CD4-positive, alpha-beta memory T cell (primary cell): Measurements from ENCODE around the gene RFX3. TPM values are rescaled to one million over a fixed set of nuclear protein-coding genes. Genes with fewer than 3 reads are reported as not detected.

Source experiments
- CTCF ChIA-PET: fragments of 350-600 bp; sonication (Branson Sonifier 250); formaldehyde crosslinking; loops from one replicate; lab custom pipeline; 2021; ENCODE audit warnings: inconsistent platforms; ENCODE audit not compliant: partially characterized antibody; lab: Charles Lee
- POLR2A ChIA-PET: fragments of 350-600 bp; sonication (Branson Sonifier 250); formaldehyde crosslinking; loops from one replicate; lab custom pipeline; 2021; ENCODE audit not compliant: partially characterized antibody; lab: Charles Lee
- DNase-seq, 5 donors: peaks; one replicate each; pipeline versions ENCODE4 v3.0.0 to v3.0.0-alpha.2; 2020 to 2022; ENCODE audit warnings: mixed read lengths in 1 of 5
- H3K27ac ChIP-seq: one replicate; pipeline ENCODE4 v1.7.0; 2013; ENCODE audit warnings: low read depth, low read length
- H3K27me3 ChIP-seq: 2 replicates; pipeline ENCODE4 v1.7.0; 2013; ENCODE audit warnings: mild to moderate bottlenecking, low read length, moderate library complexity; ENCODE audit not compliant: insufficient read depth
- H3K36me3 ChIP-seq: 2 replicates; pipeline ENCODE4 v1.7.0; 2013; ENCODE audit warnings: mild to moderate bottlenecking, low read length, moderate library complexity; ENCODE audit not compliant: insufficient read depth
- H3K4me1 ChIP-seq: 2 replicates; pipeline ENCODE4 v1.7.0; 2013; ENCODE audit warnings: mild to moderate bottlenecking, low read length, moderate library complexity; ENCODE audit not compliant: insufficient read depth
- H3K4me3 ChIP-seq, 2 donors: one replicate each; pipeline ENCODE4 v1.7.0; 2013; ENCODE audit warnings: low read length in 2 of 2, mild to moderate bottlenecking in 1 of 2
- H3K9me3 ChIP-seq, 2 donors: one replicate each; pipeline ENCODE4 v1.7.0; 2013; ENCODE audit warnings: low read length in 2 of 2, control low read depth in 1 of 2; ENCODE audit not compliant: control insufficient read depth in 1 of 2
- H3K27ac Mint-ChIP-seq, 7 donors: one replicate each; pipeline ENCODE4 v1.8.0; 2020 to 2021; ENCODE audit warnings: mixed read lengths in 7 of 7, mild to moderate bottlenecking in 6 of 7, inconsistent platforms in 3 of 7, moderate library complexity in 3 of 7
- H3K27me3 Mint-ChIP-seq, 2 donors: one replicate each; pipeline ENCODE4 v1.8.0; 2020 to 2021; ENCODE audit warnings: mixed read lengths in 2 of 2
- H3K36me3 Mint-ChIP-seq, 2 donors: one replicate each; pipeline ENCODE4 v1.8.0; 2020 to 2021; ENCODE audit warnings: mixed read lengths in 2 of 2, inconsistent platforms in 1 of 2, mild to moderate bottlenecking in 1 of 2
- H3K4me1 Mint-ChIP-seq, 4 donors: one replicate each; pipeline ENCODE4 v1.8.0; 2020 to 2021; ENCODE audit warnings: mixed read lengths in 4 of 4, mild to moderate bottlenecking in 1 of 4
- H3K4me3 Mint-ChIP-seq, 8 donors: one replicate each; pipeline ENCODE4 v1.8.0; 2020 to 2021; ENCODE audit warnings: mixed read lengths in 8 of 8, mild to moderate bottlenecking in 7 of 8, moderate library complexity in 6 of 8, inconsistent platforms in 3 of 8
- H3K9me3 Mint-ChIP-seq, 8 donors: one replicate each; pipeline ENCODE4 v1.8.0; 2020 to 2021; ENCODE audit warnings: mixed read lengths in 8 of 8, mild to moderate bottlenecking in 5 of 8, inconsistent platforms in 3 of 8, moderate library complexity in 1 of 8
- intact Hi-C: fragments of 100-400 bp; cut with micrococcal nuclease; formaldehyde crosslinking; loops from one replicate; pipeline ENCODE4 v1.15.1; 2023
- polyA plus RNA-seq, 2 donors: library from polyadenylated mRNA; unstranded; fragments of 300-500 nt; fragmentation: Illumina TruSeq; gene quantifications; one replicate each; pipeline ENCODE4 v1.2.3, GENCODE V29; 2021
- total RNA-seq, 2 experiments: library from RNA; stranded (reverse); gene quantifications; one replicate each; pipeline ENCODE4 v1.2.3, GENCODE V29; 2021

RFX3 gene
- total and polyA plus RNA-seq, 4 experiments from 2014 or later, result 3.0 to 30.8 (median 16.5) TPM

DNA sequence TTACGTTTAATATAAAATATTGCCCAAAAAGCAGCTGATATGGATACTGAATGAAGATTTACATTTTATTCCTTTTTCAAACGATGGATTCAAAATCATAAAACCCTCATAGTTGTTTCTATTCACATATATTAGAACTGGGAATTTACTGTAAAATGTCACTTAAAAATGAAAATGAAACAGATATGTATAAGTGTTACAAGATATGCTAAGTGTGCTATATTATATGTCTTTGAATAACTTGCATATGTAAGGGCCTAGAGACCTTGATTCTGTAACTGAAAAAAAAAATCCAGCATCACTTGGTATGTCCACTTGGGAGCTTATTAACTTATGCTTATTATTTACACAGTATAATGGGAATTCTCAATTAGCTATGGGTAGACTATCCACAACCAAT lies 43.2 kb downstream of the RFX3 start:
- H3K36me3 Mint-ChIP-seq, result peaks cover 9 to 16% of the 10 kb centered on the region in 2 donors
- Histone ChIP-seq H3K27ac (no peak overlapping the region), H3K4me1 (peaks cover 28% of the 10 kb centered on the region), H3K27me3 (no peaks in the 10 kb centered on the region), H3K9me3 (no peaks in the 10 kb centered on the region), H3K4me3 (no peak overlapping the region), H3K36me3 (no peaks in the 10 kb centered on the region)
- intact Hi-C loops, result no loop called here
- ChIA-PET POLR2A (interaction anchor here (8.8 kb wide), 1 partner anchor 43 kb away, joined by 249 read pairs; the partner anchor contains the start of gene RFX3), CTCF (interaction anchor here (1.0 kb wide), 1 partner anchor 15 kb away, joined by 3 read pairs; no protein-coding TSS in a partner anchor)
- H3K27ac Mint-ChIP-seq, result no peak overlapping the region
- peaks cover 29 to 40% (median 30%) of the 10 kb centered on the region in 4 donors for H3K4me1 Mint-ChIP-seq
- DNase-seq, result no peak
- no peak overlapping the region for H3K4me3 Mint-ChIP-seq
- H3K27me3 Mint-ChIP-seq, result no peaks in the 10 kb centered on the region
- peaks cover 0 to 3% (median 0%) of the 10 kb centered on the region in 8 donors for H3K9me3 Mint-ChIP-seq

DNA sequence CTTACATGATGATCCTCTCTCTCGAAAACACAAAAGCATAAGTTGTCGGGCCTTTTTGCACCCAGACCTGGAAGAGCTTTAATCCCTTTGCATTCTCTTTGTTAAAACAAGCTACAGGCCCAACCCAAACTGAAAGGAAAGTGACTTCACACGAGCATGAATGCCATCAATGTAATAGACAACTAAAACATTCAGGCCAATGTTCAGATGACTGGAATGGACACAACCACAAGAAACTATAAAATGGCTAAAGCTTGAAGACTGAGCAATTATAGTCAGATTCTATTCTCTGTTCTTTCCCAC lies 45.5 kb downstream of the RFX3 start:
- no peak overlapping the region for H3K27ac ChIP-seq
- intact Hi-C loops, result no loop called here
- H3K4me1 Mint-ChIP-seq, result peaks cover 39 to 63% (median 43%) of the 10 kb centered on the region in 4 donors
- H3K4me3 Mint-ChIP-seq, result no peak overlapping the region
- H3K27me3 Mint-ChIP-seq, result no peaks in the 10 kb centered on the region
- peaks cover 13 to 15% of the 10 kb centered on the region in 2 donors for H3K36me3 Mint-ChIP-seq
- H3K36me3 ChIP-seq, result no peaks in the 10 kb centered on the region
- DNase-seq, result no peak
- peaks cover 37% of the 10 kb centered on the region for H3K4me1 ChIP-seq
- ChIA-PET POLR2A (interaction anchor here (8.8 kb wide), 1 partner anchor 45 kb away, joined by 249 read pairs; the partner anchor contains the start of gene RFX3), CTCF (interaction anchor here (1.0 to 6.0 kb wide), 4 partner anchors 12 to 47 kb away, joined by 3 to 26 read pairs (median 6); no protein-coding TSS in a partner anchor)
- peak overlapping the region in 6 of 7 donors; percentile 63 to 96 (median 84) for H3K27ac Mint-ChIP-seq
- H3K27me3 ChIP-seq, result no peaks in the 10 kb centered on the region
- H3K9me3 Mint-ChIP-seq, result peaks cover 0 to 3% (median 0%) of the 10 kb centered on the region in 8 donors
- H3K4me3 ChIP-seq, result no peak overlapping the region
- no peaks in the 10 kb centered on the region for H3K9me3 ChIP-seq

DNA sequence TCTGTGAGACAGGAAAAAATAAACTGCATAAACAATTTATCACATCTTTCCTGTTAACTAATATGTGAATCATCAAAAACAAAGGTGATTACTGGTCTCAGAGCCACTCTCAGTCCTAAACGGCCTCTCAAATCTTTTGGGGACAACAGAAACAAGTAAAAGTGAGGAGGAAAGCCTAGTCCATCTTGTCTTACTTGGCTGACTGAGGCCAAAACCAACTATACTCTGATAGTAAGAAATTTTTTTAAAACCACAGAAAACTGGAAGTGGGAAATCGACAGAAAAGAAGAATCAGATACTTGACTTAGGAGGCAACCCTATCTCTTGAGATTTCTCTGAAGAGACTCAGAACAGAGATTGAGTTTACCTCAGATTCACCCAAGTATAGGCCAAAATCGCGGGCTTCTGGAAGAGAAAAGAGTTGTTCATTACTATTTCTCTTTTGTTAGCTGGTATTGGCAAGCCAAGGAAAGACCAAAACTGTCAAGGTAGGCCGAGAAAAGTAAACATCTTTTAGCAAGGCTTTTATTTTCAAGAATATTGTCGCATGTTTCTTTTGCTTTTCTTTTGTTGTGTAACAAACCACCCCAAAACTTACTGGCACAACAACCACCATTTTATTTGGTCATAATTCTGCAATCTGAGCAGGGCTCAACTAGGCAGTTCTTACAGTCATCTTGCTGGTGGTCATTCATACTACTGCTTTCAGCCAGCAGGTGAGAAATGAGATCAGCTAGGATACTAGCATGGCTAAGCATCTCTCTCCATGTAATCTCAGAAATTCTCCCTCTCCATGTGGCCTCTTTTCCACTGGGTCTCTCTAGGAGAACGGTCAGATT lies 46.1 kb downstream of the RFX3 start:
- Histone ChIP-seq H3K27ac (peak overlapping the region; percentile 26), H3K4me3 (no peak overlapping the region), H3K27me3 (no peaks in the 10 kb centered on the region), H3K9me3 (no peaks in the 10 kb centered on the region), H3K36me3 (no peaks in the 10 kb centered on the region), H3K4me1 (peaks cover 37% of the 10 kb centered on the region)
- Mint-ChIP-seq H3K9me3 (peaks cover 0 to 3% (median 0%) of the 10 kb centered on the region in 8 donors), H3K27ac (peak overlapping the region; percentile 63 to 96 (median 84)), H3K4me1 (peaks cover 40 to 68% (median 47%) of the 10 kb centered on the region in 4 donors), H3K36me3 (peaks cover 12 to 15% of the 10 kb centered on the region in 2 donors), H3K27me3 (no peaks in the 10 kb centered on the region), H3K4me3 (peak overlapping the region in 2 of 8 donors; percentile 9 to 26)
- ChIA-PET POLR2A (interaction anchor here (0.9 to 8.8 kb wide), 2 partner anchors 29 to 46 kb away, joined by 3 to 249 read pairs; partner anchors contain the start of gene RFX3), CTCF (interaction anchor here (1.0 to 6.0 kb wide), 5 partner anchors 12 to 48 kb away, joined by 3 to 26 read pairs (median 10); no protein-coding TSS in a partner anchor)
- no peak for DNase-seq
- intact Hi-C loops, result no loop called here

DNA sequence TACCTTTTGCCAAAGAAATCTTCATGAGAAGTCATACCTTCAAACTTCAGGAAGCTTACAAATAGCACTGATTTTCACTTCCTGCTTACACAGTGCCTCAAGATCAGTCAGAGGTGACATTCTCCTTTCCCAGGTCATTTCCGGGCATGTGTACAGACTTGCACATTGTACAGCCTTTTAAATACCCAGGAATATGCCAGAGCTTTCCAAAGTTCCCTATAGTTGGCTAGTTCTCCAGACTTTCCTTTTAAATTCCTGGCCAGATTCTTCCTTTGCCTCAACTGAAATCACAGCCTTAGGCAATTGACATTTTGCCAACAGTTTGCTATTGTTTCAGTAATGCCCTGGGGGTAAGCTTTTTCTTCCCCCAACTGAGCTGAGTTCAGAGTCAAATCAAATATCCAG lies 47.2 kb downstream of the RFX3 start:
- Histone ChIP-seq H3K27me3 (no peaks in the 10 kb centered on the region), H3K9me3 (no peaks in the 10 kb centered on the region), H3K4me3 (no peak overlapping the region), H3K27ac (peak overlapping the region; percentile 58), H3K36me3 (no peaks in the 10 kb centered on the region), H3K4me1 (peaks cover 37% of the 10 kb centered on the region)
- POLR2A ChIA-PET, result interaction anchor here (0.7 to 8.8 kb wide), 7 partner anchors 10 to 1314 kb away, joined by 3 to 249 read pairs (median 4); partner anchors contain the start of genes RCL1 and RFX3
- CTCF ChIA-PET, result interaction anchor here (1.2 to 6.0 kb wide), 3 partner anchors 11 to 49 kb away, joined by 3 to 26 read pairs (median 26); no protein-coding TSS in a partner anchor
- Mint-ChIP-seq H3K36me3 (peaks cover 5 to 9% of the 10 kb centered on the region in 2 donors), H3K27ac (peak overlapping the region; percentile 94 to 100 (median 97)), H3K4me3 (peak overlapping the region; percentile 76 to 98 (median 90)), H3K4me1 (peaks cover 40 to 77% (median 48%) of the 10 kb centered on the region in 4 donors), H3K27me3 (no peaks in the 10 kb centered on the region), H3K9me3 (peaks cover 0 to 3% (median 0%) of the 10 kb centered on the region in 8 donors)
- DNase-seq, result peak; percentile 17 to 58 (median 30)
- intact Hi-C loops, result loop anchor here (1.0 kb wide), 1 partner anchor 46 kb away; no protein-coding TSS in a partner anchor

DNA sequence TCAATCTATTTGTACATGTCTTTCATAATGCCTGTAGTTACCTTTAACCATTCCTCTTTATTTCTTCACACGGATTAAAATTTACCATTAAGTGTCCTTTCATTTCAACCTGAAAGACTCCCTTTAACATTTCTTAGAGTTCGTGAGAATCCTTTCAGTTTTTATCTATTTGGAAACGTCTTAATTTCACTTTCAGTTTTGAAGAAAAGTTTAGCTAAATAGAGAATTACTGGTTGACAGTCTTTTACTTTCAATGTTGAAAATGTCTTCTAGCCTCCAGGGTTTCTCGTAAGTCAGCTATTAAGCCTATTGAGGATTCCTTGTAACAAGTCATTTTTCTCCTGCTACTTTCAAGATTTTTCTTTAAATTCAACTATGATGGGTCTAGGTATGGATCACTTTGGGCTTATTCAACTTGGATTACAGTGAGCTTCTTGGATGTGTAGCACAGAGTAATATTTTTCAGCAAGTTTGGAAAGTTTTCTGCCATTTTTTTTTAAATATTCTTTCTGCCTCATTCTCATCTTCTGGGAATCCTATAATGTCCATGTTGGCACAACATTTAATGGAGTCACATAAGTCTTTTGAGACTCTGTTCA lies 48.5 kb downstream of the RFX3 start:
- H3K9me3 ChIP-seq, result no peaks in the 10 kb centered on the region
- ChIA-PET POLR2A (interaction anchor here (0.6 to 8.8 kb wide), 7 partner anchors 11 to 1315 kb away, joined by 3 to 249 read pairs (median 3); partner anchors contain the start of genes RCL1 and RFX3), CTCF (interaction anchor here (4.0 to 6.0 kb wide), 2 partner anchors 10 to 50 kb away, joined by 26 read pairs; no protein-coding TSS in a partner anchor)
- Mint-ChIP-seq H3K27ac (peak overlapping the region; percentile 94 to 100 (median 97)), H3K27me3 (no peaks in the 10 kb centered on the region), H3K4me3 (peak overlapping the region; percentile 81 to 98 (median 90)), H3K9me3 (peaks cover 0 to 3% (median 0%) of the 10 kb centered on the region in 8 donors), H3K36me3 (peaks cover 0 to 11% of the 10 kb centered on the region in 2 donors), H3K4me1 (peaks cover 40 to 75% (median 51%) of the 10 kb centered on the region in 4 donors)
- peak in 4 of 5 donors; percentile 34 to 49 (median 38) for DNase-seq
- peak overlapping the region; percentile 30 to 66 for H3K4me3 ChIP-seq
- H3K4me1 ChIP-seq, result peaks cover 33% of the 10 kb centered on the region
- intact Hi-C loops, result no loop called here
- H3K36me3 ChIP-seq, result no peaks in the 10 kb centered on the region
- H3K27ac ChIP-seq, result peak overlapping the region; percentile 58
- no peaks in the 10 kb centered on the region for H3K27me3 ChIP-seq

DNA sequence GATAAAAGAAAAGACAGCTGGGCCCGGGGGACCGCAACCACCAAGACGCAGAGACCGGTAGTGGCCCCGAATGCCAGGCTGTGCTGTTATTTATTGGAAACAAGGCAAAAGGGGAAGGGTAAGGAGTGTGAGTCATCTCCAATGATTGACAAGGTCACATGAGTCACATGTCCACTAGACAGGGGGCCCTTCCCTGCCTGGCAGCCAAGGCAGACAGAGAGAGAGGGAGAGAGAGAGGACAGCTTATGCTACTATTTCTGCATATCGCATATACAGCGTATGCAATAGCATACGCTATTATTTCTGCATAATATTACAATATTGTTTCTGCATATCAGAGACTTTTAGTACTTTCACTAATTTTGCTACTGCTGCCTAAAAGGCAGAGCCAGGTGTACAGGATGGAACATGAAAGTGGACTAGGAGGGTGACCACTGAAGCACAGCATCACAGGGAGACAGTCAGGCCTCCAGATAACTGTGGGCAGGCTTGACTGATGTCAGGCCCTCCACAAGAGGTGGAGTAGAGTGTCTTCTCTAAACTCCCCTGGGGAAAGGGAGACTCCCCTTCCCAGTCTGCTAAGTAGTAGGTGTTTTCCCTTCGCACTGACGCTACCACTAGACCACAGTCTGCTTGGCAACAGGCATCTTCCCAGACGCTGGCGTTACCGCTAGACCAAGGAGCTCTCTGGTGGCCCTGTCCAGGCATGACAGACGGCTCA lies 50.3 kb downstream of the RFX3 start:
- peaks cover 0 to 3% (median 0%) of the 10 kb centered on the region in 8 donors for H3K9me3 Mint-ChIP-seq
- DNase-seq, result peak in 1 of 5 donors; percentile 46
- peaks cover 0 to 11% of the 10 kb centered on the region in 2 donors for H3K36me3 Mint-ChIP-seq
- H3K27ac Mint-ChIP-seq, result peak overlapping the region in 5 of 7 donors; percentile 17 to 94 (median 42)
- H3K36me3 ChIP-seq, result no peaks in the 10 kb centered on the region
- H3K4me1 ChIP-seq, result peaks cover 33% of the 10 kb centered on the region
- H3K27me3 ChIP-seq, result no peaks in the 10 kb centered on the region
- ChIA-PET CTCF (interaction anchor here (4.0 to 6.0 kb wide), 2 partner anchors 8 to 52 kb away, joined by 26 read pairs; no protein-coding TSS in a partner anchor), POLR2A (interaction anchor here (8.8 kb wide), 1 partner anchor 50 kb away, joined by 249 read pairs; the partner anchor contains the start of gene RFX3)
- H3K27ac ChIP-seq, result no peak overlapping the region
- intact Hi-C loops, result no loop called here
- peaks cover 38 to 72% (median 51%) of the 10 kb centered on the region in 4 donors for H3K4me1 Mint-ChIP-seq
- H3K4me3 ChIP-seq, result no peak overlapping the region
- peak overlapping the region in 7 of 8 donors; percentile 11 to 67 (median 21) for H3K4me3 Mint-ChIP-seq
- no peaks in the 10 kb centered on the region for H3K9me3 ChIP-seq
- no peaks in the 10 kb centered on the region for H3K27me3 Mint-ChIP-seq
